K562 (cell line): Measurements from ENCODE around the gene NUDT22. TPM values are rescaled to one million over a fixed set of nuclear protein-coding genes. Genes with fewer than 3 reads are reported as not detected.
A peak's percentile ranks its signal among the peaks of the same experiment; 100 is the strongest.

Source experiments
- BHLHE40 ChIP-seq: IDR thresholded peaks from 2 replicates; pipeline ENCODE4 v1.6.1; 2011; ENCODE audit warnings: low read length, improper control_type of control experiment
- CHD7 ChIP-seq: fragments of 200-600 bp; sonication (generic); IDR thresholded peaks from one replicate; pipeline ENCODE4 v1.6.1; 2012; ENCODE audit warnings: mild to moderate bottlenecking, low read depth, low read length, inconsistent platforms
- DIDO1 ChIP-seq: fragments of 450-650 bp; IDR thresholded peaks from 2 replicates; pipeline ENCODE4 v1.6.1; 2016; ENCODE audit warnings: low read depth, missing biosample characterization, missing genetic modification characterization
- KDM4B ChIP-seq, 2 experiments: fragments of 450-650 bp in 1 of 2; sonication (generic) in 1 of 2; IDR thresholded peaks; 2 replicates each; pipeline ENCODE4 v1.6.1; 2016 to 2017; ENCODE audit warnings: borderline replicate concordance in 2 of 2, antibody characterized with exemption in 1 of 2, low read depth in 1 of 2, mild to moderate bottlenecking in 1 of 2
- MYBL2 ChIP-seq, 2 experiments: fragments of 450-650 bp in 1 of 2; sonication (generic) in 1 of 2; formaldehyde crosslinking in 1 of 2; IDR thresholded peaks; 2 replicates each; pipeline versions ENCODE4 v1.6.1 to v1.8.1; 2017 to 2022; ENCODE audit warnings: borderline replicate concordance in 1 of 2, inconsistent platforms in 1 of 2, low read depth in 1 of 2, mild to moderate bottlenecking in 1 of 2, missing genetic modification reagents in 1 of 2, moderate library complexity in 1 of 2
- NFIC ChIP-seq: fragments of 450-650 bp; IDR thresholded peaks from 2 replicates; pipeline ENCODE4 v1.6.1; 2017; ENCODE audit warnings: mild to moderate bottlenecking, inconsistent platforms
- POLR2AphosphoS2 ChIP-seq: IDR thresholded peaks from 2 replicates; pipeline ENCODE4 v1.6.1; 2012; ENCODE audit warnings: low read length, improper control_type of control experiment
- polyA plus RNA-seq, 8 experiments: library from polyadenylated mRNA; depleted of rRNA in 4 of 8; stranded (reverse) in 5 of 8; unstranded in 3 of 8; fragments of >200 nt; fragmentation: Nextera tagmentation in 2 of 8; fragmentation: Illumina TruSeq in 1 of 8; extraction: Ambion mirVana in 2 of 8; extraction: Trizol in 1 of 8; gene quantifications; 2 replicates each; pipeline versions ENCODE4 v1.2.1 to v1.2.3, GENCODE V29; 2011 to 2014; ENCODE audit warnings: inconsistent platforms in 1 of 8, missing spikeins in 1 of 8
- total RNA-seq, 7 experiments: library from RNA; depleted of rRNA in 6 of 7; stranded (reverse); fragments of >200 nt in 6 of 7; fragmentation: Illumina TruSeq in 2 of 7; extraction: Trizol in 2 of 7; gene quantifications; 2 replicates each; pipeline versions ENCODE4 v1.2.1 to v1.2.3, GENCODE V29; 2011 to 2021; ENCODE audit warnings: low replicate concordance in 1 of 7

NUDT22 gene
- total and polyA plus RNA-seq, 9 of the 15 experiments (the other 6 are each of a cell fraction or from before 2014, with no cell fraction given) = 6.3 to 92.6 (median 37.4) TPM

GRCh38 chr11:64206457-64207255 is 19.4 kb upstream of the NUDT22 start, which contains the start of gene FERMT3 (continued):
- TF ChIP-seq BHLHE40 (peak; percentile 80), POLR2AphosphoS2 (peak; percentile 76; the same call in 1 of the 2 replicates), KDM4B (IDR thresholded peaks at IDR 0.05; ENCODE audit: borderline replicate concordance in 2 of 2, low read depth in 1 of 2) (peak in 1 of 2 experiments; percentile 47; a peak in 1 of 4 replicates), CHD7 (no peak), DIDO1 (tag) (no peak), MYBL2 (IDR thresholded peaks at IDR 0.05; ENCODE audit: low read depth) (no peak), MYBL2 (CRISPR knock-in tag; IDR thresholded peaks at IDR 0.05; ENCODE audit: borderline replicate concordance) (no peak), NFIC (peak; percentile 33; the same call in 1 of the 2 replicates)
